Measurements from ENCODE around the gene RELT. TPM values are rescaled to one million over a fixed set of nuclear protein-coding genes. Genes with fewer than 3 reads are reported as not detected.
A peak's percentile ranks its signal among the peaks of the same experiment; 100 is the strongest.

The RELT gene
- total and polyA plus RNA-seq, 3 donors from 2014 or later, result 6.2 to 8.6 (median 8.4) TPM

DNA sequence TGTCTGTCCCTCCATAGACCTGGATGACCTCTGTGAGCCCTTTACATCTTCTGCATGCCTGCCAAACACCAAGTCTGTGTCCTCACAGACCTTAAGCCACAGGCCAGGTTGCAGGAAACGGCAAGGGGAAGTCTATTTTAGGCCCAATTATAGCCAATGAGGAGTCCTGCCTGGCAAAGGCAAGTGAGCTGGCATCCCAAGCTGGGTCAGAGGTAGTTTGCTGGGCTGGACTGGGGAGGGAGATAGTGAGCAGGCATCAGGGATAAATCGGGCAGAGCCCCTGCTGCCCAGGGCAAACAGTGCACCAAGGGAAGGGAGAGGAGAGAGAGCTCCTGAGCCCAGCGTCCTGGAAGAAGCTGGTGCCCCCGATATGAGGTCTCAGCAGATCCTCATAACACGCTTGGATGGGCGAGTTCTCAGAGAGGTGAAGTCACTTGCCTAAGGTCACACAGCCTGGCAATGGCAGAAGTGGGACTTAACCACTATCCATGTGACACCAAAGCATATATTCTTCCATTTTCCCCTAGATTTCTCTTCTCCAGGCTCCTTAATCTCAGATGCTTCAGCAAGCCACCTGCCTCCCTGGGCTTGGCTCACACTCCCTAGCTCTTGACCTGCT lies 3.7 kb upstream of the RELT start:
- Histone ChIP-seq H3K4me3 (no peak overlapping the region), H3K27me3 (no peaks in the 10 kb centered on the region), H3K36me3 (ENCODE audit: low read depth, missing control alignments) (no peaks in the 10 kb centered on the region), H3K27ac (no peak overlapping the region), H3K4me1 (no peaks in the 10 kb centered on the region), H3K9me3 (no peaks in the 10 kb centered on the region)
- WGBS, 2 donors, result 49 to 71% methylated on average over 6 of the region's 6 CpGs
- TF ChIP-seq, protein P1, sequence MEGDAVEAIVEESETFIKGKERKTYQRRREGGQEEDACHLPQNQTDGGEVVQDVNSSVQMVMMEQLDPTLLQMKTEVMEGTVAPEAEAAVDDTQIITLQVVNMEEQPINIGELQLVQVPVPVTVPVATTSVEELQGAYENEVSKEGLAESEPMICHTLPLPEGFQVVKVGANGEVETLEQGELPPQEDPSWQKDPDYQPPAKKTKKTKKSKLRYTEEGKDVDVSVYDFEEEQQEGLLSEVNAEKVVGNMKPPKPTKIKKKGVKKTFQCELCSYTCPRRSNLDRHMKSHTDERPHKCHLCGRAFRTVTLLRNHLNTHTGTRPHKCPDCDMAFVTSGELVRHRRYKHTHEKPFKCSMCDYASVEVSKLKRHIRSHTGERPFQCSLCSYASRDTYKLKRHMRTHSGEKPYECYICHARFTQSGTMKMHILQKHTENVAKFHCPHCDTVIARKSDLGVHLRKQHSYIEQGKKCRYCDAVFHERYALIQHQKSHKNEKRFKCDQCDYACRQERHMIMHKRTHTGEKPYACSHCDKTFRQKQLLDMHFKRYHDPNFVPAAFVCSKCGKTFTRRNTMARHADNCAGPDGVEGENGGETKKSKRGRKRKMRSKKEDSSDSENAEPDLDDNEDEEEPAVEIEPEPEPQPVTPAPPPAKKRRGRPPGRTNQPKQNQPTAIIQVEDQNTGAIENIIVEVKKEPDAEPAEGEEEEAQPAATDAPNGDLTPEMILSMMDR (IDR thresholded peaks at IDR 0.05), result no peak
- TF ChIP-seq POLR2A (IDR thresholded peaks at IDR 0.05), result no peak
- no peak for DNase-seq
- intact Hi-C loops (cut with DNase I; ENCODE audit: low total_unique reads), result loop anchor here (10.0 kb wide), 1 partner anchor 68 kb away; the partner anchor contains the start of gene ARHGEF17

DNA sequence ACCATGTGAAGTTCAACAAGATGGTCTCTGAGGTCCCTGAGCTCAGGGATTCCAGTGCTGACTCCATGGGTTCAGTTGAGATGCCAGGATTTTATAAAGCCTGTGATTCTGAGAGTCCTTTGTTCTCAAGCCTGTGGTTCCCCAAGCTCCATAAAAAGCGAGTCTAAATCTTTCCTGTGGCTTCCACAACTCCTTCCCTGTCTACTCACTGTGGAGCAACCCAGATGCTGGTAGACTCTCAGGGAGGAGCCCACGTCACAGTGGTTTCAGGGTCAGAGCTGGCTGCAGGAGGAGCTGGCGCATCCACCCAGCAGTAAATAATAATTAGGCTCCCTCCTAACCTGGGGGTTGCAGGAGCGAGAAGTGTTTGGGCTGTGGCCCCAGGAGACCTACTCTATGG lies 2.0 kb upstream of the RELT start:
- no peaks in the 10 kb centered on the region for H3K9me3 ChIP-seq
- no peak for TF ChIP-seq POLR2A (IDR thresholded peaks at IDR 0.05)
- TF ChIP-seq, protein P1 (IDR thresholded peaks at IDR 0.05), result no peak
- no peaks in the 10 kb centered on the region for H3K27me3 ChIP-seq
- no peaks in the 10 kb centered on the region for H3K4me1 ChIP-seq
- intact Hi-C loops (cut with DNase I; ENCODE audit: low total_unique reads), result loop anchor here (10.0 kb wide), 1 partner anchor 69 kb away; the partner anchor contains the start of gene ARHGEF17
- no peak overlapping the region for H3K4me3 ChIP-seq
- WGBS, 2 donors, result 74 to 89% methylated on average over 3 to 4 of the region's 4 CpGs
- DNase-seq, result no peak
- no peaks in the 10 kb centered on the region for H3K36me3 ChIP-seq (ENCODE audit: low read depth, missing control alignments)
- H3K27ac ChIP-seq, result no peak overlapping the region

DNA sequence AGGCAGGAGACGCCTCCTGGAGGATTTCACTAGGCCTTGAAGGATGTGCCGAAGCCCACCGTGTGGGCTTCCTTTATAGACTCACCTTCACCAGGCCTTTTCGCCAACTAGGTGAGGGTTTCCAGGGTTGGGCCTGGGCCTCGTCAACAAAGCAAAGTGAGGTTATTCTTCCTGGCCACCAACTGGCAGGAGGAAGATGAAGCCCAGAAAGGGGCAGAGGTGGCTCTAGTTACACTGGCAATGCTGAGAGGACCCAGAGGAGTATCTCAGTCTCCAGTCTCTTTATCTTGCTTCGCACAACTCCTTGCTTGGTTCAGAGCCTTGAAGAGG lies 404 bp upstream of the RELT start:
- Histone ChIP-seq H3K27me3 (no peaks in the 10 kb centered on the region), H3K36me3 (ENCODE audit: low read depth, missing control alignments) (no peaks in the 10 kb centered on the region), H3K9me3 (no peaks in the 10 kb centered on the region), H3K27ac (peak overlapping the region; percentile 29 to 85), H3K4me3 (peak overlapping the region; percentile 69 to 74), H3K4me1 (no peaks in the 10 kb centered on the region)
- DNase-seq, result no peak
- WGBS, 2 donors, result 41 to 60% methylated on average over 2 to 6 of the region's 6 CpGs
- intact Hi-C loops (cut with DNase I; ENCODE audit: low total_unique reads), result loop anchor here (10.0 kb wide), 1 partner anchor 71 kb away; the partner anchor contains the start of gene ARHGEF17
- no peak for TF ChIP-seq POLR2A (IDR thresholded peaks at IDR 0.05)
- TF ChIP-seq, protein P1 (IDR thresholded peaks at IDR 0.05), result no peak

DNA sequence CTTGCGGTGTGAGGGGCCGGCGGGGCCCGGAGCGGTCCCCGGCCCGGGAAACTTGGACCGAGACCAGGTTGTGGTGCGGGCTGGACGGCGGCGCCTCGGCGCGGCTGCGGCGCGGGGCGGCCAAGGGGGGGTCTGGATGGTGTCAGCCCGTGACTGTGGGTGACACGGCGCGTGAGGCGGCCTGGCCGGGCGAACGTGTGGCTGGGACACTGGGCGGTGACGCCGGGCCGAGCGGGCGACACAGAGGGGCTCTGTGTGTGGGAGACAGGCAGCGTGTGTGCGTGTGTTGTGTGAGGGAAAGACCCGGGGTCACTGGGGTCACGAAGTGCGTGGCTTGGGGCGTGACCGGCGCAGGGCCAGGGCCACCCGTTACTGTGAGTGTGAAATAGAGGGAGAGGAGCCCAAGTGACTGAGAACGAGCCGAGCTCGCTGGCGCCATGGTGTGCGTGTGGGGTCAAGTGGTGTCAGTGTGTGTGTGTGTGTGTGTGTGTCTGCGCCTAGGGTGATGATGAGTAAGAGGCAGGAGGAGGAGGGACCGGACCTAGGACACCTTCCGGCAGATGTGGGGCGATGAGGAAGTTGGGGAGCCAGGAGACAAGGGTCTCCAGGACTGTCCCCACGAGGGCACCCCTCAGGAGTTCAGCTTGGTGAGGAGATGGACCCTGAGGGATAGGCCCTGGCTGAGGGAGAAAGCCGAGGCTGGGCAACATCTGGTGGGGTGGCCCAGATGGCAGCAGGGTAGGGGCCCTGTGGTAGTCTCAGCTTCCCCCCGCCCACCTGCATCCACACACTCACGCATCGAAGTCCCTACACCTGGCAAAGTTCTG lies 817 bp downstream of the RELT start:
- 10 to 22% methylated on average over 7 to 45 of the region's 56 CpGs for WGBS, 2 donors
- Histone ChIP-seq H3K27me3 (no peaks in the 10 kb centered on the region), H3K4me3 (peak overlapping the region; percentile 69 to 74), H3K4me1 (no peaks in the 10 kb centered on the region), H3K9me3 (no peaks in the 10 kb centered on the region), H3K27ac (peak overlapping the region; percentile 29 to 85), H3K36me3 (ENCODE audit: low read depth, missing control alignments) (no peaks in the 10 kb centered on the region)
- TF ChIP-seq, protein P1 (IDR thresholded peaks at IDR 0.05), result no peak
- no peak for TF ChIP-seq POLR2A (IDR thresholded peaks at IDR 0.05)
- intact Hi-C loops (cut with DNase I; ENCODE audit: low total_unique reads), result loop anchor here (10.0 kb wide), 1 partner anchor 72 kb away; the partner anchor contains the start of gene ARHGEF17
- DNase-seq, result peak; percentile 55

Measured in testis (tissue), 3 donors.